Naive thymus-derived CD8-positive, alpha-beta T cell (primary cell): Measurements from ENCODE around the gene SPANXC. TPM values are rescaled to one million over a fixed set of nuclear protein-coding genes. Genes with fewer than 3 reads are reported as not detected.
A peak's percentile ranks its signal among the peaks of the same experiment; 100 is the strongest.
"Not testable (repeated sequence)": the region's sequence is repeated elsewhere in the genome, so short reads cannot be mapped to it uniquely, and the experiment has no call there.

Experiments
- ATAC-seq, 2 donors: fragments of 150-1000 bp; cut with Tn5 transposase in 1 of 2; sonication (Bioruptor Pico), chemical (Tn5 transposase) in 1 of 2; 1 replicate in 1 of 2; 2 replicates in 1 of 2; pipeline ENCODE4 v1.10.0; 2021; ENCODE audit warnings: mild to moderate bottlenecking in 2 of 2, moderate library complexity in 2 of 2
- POLR2A ChIA-PET: fragments of 350-600 bp; sonication (Branson Sonifier 250); formaldehyde crosslinking; loops from one replicate; lab custom pipeline; 2021; ENCODE audit warnings: antibody characterized with exemption; lab: Charles Lee
- DNase-seq, 10 donors: peaks; one replicate each; pipeline versions ENCODE4 v3.0.0 to v3.0.0-alpha.2; 2020 to 2022
- H3K27ac Mint-ChIP-seq, 10 donors: one replicate each; pipeline ENCODE4 v1.8.0; 2020 to 2022; ENCODE audit warnings: mild to moderate bottlenecking in 10 of 10, mixed read lengths in 10 of 10, moderate library complexity in 4 of 10, inconsistent platforms in 1 of 10
- H3K27me3 Mint-ChIP-seq, 5 donors: one replicate each; pipeline ENCODE4 v1.8.0; 2021 to 2022; ENCODE audit warnings: mixed read lengths in 5 of 5
- H3K36me3 Mint-ChIP-seq, 3 donors: one replicate each; pipeline ENCODE4 v1.8.0; 2020 to 2022; ENCODE audit warnings: mixed read lengths in 3 of 3, mild to moderate bottlenecking in 2 of 3, inconsistent platforms in 1 of 3
- H3K4me1 Mint-ChIP-seq, 4 donors: one replicate each; pipeline ENCODE4 v1.8.0; 2021 to 2022; ENCODE audit warnings: mixed read lengths in 4 of 4
- H3K4me3 Mint-ChIP-seq, 10 donors: one replicate each; pipeline ENCODE4 v1.8.0; 2020 to 2022; ENCODE audit warnings: mild to moderate bottlenecking in 10 of 10, mixed read lengths in 10 of 10, moderate library complexity in 6 of 10, inconsistent platforms in 1 of 10
- H3K9me3 Mint-ChIP-seq, 9 donors: one replicate each; pipeline ENCODE4 v1.8.0; 2020 to 2022; ENCODE audit warnings: mixed read lengths in 9 of 9, mild to moderate bottlenecking in 3 of 9, inconsistent platforms in 1 of 9, moderate library complexity in 1 of 9
- polyA plus RNA-seq, 3 donors: library from polyadenylated mRNA; unstranded; fragments of 300-500 nt; fragmentation: Illumina TruSeq; gene quantifications; one replicate each; pipeline ENCODE4 v1.2.3, GENCODE V29; 2021
- total RNA-seq, 8 experiments: library from RNA in 2 of 8; stranded (reverse) in 2 of 8; gene quantifications; one replicate each; pipeline ENCODE4 v1.2.3 and lab custom pipeline; 2021 to 2026

SPANXC gene, protein sequence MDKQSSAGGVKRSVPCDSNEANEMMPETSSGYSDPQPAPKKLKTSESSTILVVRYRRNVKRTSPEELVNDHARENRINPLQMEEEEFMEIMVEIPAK
- total RNA-seq (not detected), polyA plus RNA-seq (not detected), total RNA-seq (lab: John Stamatoyannopoulos, UW) (0 reads per million in 6 experiments)

DNA sequence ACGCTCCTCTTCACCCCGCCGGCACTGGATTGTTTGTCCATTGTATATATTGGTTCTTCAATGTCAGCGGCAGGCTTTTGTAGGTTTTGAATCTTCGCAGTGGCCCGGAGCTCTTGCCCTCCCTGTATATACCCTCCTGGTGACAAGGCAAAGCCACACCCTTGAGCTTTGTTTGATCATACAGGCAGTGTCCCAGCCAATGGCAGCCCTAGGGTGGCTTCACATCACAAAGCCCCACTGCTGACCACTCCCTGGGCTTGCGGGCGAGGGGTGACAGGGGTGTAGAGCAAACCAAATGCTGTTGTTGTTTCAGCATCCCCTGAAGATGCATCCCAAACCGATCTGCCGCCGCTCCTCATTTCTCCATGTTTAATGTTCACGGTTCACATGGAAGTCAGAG lies at the start of gene SPANXC:
Gene SPANXC, minus strand, starts transcription at position 101 of the 400 bp plus-strand sequence. Its CDS starts 60 bp downstream, at position 41.
- H3K27me3 Mint-ChIP-seq, POLR2A ChIA-PET, ATAC-seq, H3K9me3 Mint-ChIP-seq, DNase-seq, H3K27ac Mint-ChIP-seq, H3K4me1 Mint-ChIP-seq, H3K36me3 Mint-ChIP-seq, H3K4me3 Mint-ChIP-seq: not testable (repeated sequence)

DNA sequence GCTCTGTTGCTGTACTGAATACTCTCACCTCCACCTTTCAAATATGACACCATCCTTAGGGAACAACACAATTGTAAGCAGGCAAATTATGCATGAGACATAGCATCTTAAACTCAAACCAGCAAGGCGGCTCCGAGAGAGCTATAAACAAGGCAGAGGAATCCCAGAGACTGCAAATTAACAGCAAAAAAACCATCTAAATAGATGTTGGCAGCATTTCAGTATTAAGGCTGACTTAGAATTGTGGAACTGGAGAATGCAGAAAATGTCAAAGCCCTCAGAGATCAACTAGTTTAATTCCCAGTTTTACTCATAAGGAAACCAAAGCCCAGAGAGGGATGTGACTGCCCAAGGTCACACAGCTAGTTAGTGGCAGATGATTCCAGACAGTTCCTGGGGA lies 37.2 kb upstream of the SPANXC start:
- DNase-seq (no peak), ATAC-seq (no peak)

DNA sequence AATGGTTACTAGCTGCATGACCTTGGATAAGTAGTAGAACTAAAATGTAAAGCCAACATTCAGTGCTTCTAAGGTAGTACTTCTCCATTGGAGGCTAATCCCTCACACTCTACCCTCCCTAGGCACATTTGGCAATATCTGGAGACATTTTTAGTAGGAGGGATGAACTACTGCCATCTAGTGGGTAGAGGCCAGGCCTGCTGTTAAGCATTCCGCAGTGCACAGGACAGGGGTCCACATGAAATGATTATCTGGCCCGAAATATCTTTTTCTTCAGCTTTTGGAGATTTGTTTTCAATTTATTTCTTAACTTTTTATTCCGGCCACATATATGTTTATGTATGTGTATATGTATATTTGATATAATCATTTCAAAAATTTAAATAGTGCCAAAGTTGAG lies 36.0 kb upstream of the SPANXC start:
- Mint-ChIP-seq H3K36me3 (no peaks in the 10 kb centered on the region), H3K4me1 (no peaks in the 10 kb centered on the region), H3K4me3 (no peak overlapping the region), H3K9me3 (peaks cover 0 to 2% (median 0%) of the 10 kb centered on the region in 9 donors), H3K27me3 (no peaks in the 10 kb centered on the region), H3K27ac (peak overlapping the region in 1 of 10 donors; percentile 70)
- POLR2A ChIA-PET, result no interaction called here
- DNase-seq (no peak), ATAC-seq (no peak)

More for the DNA sequence above, 37.2 kb upstream of the SPANXC start:
- Mint-ChIP-seq H3K36me3 (no peaks in the 10 kb centered on the region), H3K4me3 (no peak overlapping the region), H3K4me1 (no peaks in the 10 kb centered on the region), H3K27ac (no peak overlapping the region), H3K27me3 (no peaks in the 10 kb centered on the region), H3K9me3 (peaks cover 0 to 2% (median 0%) of the 10 kb centered on the region in 9 donors)
- POLR2A ChIA-PET, result no interaction called here

DNA sequence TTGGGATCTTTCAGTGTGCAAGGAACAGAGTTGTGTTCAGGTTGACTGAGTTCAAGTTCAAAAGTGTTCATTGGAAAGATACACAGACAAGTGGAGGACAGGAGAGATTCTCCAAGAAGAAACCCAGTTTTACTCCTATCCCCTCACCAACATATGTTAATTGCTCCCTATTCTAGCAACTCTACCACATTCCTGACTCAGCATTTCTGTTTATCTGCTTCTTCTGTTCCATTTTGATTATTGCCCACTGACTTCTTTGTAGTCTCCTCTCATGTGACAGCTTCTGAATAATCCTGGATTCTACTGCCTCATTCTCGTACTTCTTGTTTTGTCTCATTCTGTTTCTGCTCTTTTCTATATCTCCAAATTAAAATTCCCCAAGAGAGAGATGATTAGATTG lies 15.8 kb upstream of the SPANXC start:
- Mint-ChIP-seq H3K36me3 (no peaks in the 10 kb centered on the region), H3K4me1 (no peaks in the 10 kb centered on the region), H3K4me3 (no peak overlapping the region), H3K27me3 (no peaks in the 10 kb centered on the region), H3K9me3 (peaks cover 0 to 25% (median 5%) of the 10 kb centered on the region in 9 donors), H3K27ac (no peak overlapping the region)
- DNase-seq (no peak), ATAC-seq (no peak)
- POLR2A ChIA-PET, result no interaction called here

DNA sequence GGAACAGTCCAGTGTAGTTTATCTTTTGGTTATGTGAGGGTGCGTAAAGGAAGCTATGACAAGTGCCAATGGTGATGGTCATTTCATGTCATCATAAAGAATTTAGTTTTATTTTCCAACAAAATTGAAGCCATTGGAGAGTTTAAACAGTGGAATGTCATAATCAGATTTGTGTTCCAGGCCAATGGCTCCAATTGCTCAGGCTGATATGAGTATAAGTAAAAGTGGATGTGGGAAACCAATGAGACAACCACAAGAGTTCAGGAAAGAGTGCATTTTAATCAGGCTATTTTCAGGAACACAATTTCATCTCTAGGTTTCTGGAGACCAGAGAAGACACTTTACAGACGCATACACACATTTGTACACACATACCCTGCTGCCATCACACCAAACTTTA lies 20.7 kb downstream of the SPANXC start:
- H3K36me3 Mint-ChIP-seq, result no peaks in the 10 kb centered on the region
- H3K27ac Mint-ChIP-seq, result no peak overlapping the region
- peaks cover 0 to 17% (median 5%) of the 10 kb centered on the region in 9 donors for H3K9me3 Mint-ChIP-seq
- POLR2A ChIA-PET, result no interaction called here
- ATAC-seq (no peak), DNase-seq (no peak)
- H3K27me3 Mint-ChIP-seq, result no peaks in the 10 kb centered on the region
- no peak overlapping the region for H3K4me3 Mint-ChIP-seq
- H3K4me1 Mint-ChIP-seq, result no peaks in the 10 kb centered on the region

DNA sequence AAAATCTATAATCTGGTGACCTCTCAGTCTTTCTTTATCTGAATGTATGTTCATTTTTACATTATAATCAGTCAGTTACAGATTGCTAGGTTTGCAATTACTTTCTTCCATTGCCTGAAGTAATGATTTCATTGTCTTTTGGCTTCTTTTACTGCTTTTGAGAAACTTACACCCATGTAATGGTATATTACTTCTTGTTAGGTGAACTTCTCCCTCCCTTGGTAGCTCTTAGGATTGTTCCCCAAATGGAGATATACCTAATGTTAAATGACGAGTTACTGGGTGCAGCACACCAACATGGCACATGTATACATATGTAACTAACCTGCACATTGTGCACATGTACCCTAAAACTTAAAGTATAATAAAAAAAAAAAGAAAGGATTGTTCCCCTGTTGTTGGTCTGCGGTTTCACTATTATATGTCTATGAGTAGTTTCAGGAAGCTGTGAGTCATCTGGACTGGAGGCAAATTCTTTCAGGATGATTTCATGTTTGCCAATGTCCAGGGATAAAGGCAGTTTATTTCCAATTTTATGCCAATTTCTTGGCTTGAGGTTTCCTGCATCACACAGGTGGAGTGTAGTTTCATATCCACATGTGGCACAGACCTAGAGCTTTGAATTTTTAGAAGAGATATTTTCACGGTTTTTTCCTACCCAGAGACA lies 21.8 kb downstream of the SPANXC start:
- H3K9me3 Mint-ChIP-seq, result peaks cover 0 to 12% (median 5%) of the 10 kb centered on the region in 9 donors
- H3K4me1 Mint-ChIP-seq, result no peaks in the 10 kb centered on the region
- no peak for DNase-seq
- no peak for ATAC-seq
- POLR2A ChIA-PET, result no interaction called here
- H3K27ac Mint-ChIP-seq, result no peak overlapping the region
- no peak overlapping the region for H3K4me3 Mint-ChIP-seq
- no peaks in the 10 kb centered on the region for H3K36me3 Mint-ChIP-seq
- H3K27me3 Mint-ChIP-seq, result no peaks in the 10 kb centered on the region

DNA sequence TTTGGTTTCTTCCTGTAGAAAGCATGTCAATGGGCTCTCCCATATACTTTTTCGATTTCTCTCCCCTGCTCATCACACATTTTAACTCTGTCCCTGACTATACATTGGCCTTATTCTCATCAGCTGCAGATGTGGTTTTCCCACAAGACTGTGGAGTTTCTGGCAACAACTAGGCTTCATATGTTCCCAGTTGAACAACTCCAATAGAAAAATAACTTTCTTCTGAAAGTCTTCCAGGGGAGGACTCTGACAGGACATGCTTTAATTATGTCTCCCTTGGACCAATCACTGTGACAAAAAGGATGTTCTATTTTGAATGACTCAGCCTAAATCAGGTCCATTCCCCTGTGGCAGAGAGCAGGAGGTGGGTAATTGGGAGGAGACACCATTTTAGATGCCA lies 28.1 kb downstream of the SPANXC start:
- Mint-ChIP-seq H3K27ac (no peak overlapping the region), H3K4me3 (no peak overlapping the region), H3K9me3 (peaks cover 0 to 7% (median 0%) of the 10 kb centered on the region in 9 donors), H3K36me3 (no peaks in the 10 kb centered on the region), H3K27me3 (no peaks in the 10 kb centered on the region), H3K4me1 (no peaks in the 10 kb centered on the region)
- ATAC-seq (no peak), DNase-seq (no peak)
- POLR2A ChIA-PET, result no interaction called here

DNA sequence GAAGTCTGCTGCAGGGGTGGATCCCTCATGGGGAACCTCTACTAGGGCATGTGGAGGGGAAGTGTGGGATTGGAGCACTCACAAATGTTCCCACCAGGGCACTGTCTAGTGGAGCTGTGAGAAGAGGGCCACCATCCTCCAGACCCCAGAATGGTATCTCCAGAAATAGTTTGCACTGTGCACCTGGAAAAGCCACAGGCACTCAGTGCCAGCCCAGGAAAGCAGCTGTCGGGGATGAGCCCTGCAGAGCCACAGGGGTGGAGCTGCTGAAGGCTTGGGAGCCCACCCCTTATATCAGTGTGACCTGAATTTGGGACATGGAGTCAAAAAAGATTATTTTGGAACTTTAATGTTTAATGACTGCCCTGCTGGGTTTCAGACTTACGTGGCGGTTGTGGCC lies 40.4 kb downstream of the SPANXC start:
- Mint-ChIP-seq H3K27me3 (no peaks in the 10 kb centered on the region), H3K9me3 (peaks cover 0 to 4% (median 0%) of the 10 kb centered on the region in 9 donors), H3K36me3 (no peaks in the 10 kb centered on the region), H3K4me1 (no peaks in the 10 kb centered on the region), H3K27ac (no peak overlapping the region), H3K4me3 (no peak overlapping the region)
- DNase-seq (no peak), ATAC-seq (no peak)
- POLR2A ChIA-PET, result no interaction called here

Other genes with a start within 250 kb of the SPANXC start
- gene SPANXB1, start 239.9 kb downstream of the SPANXC start, total RNA-seq, result not detected
- not detected for gene SPANXB1, start 239.9 kb downstream of the SPANXC start, polyA plus RNA-seq
- 1 to 10 TPM; 5.3 to 7.0 TPM for gene LDOC1, start 65.4 kb downstream of the SPANXC start, total RNA-seq
- gene LDOC1, start 65.4 kb downstream of the SPANXC start, polyA plus RNA-seq, result 10 to 100 TPM in 2 of 3 donors, 1 to 10 TPM in 1; 9.3 to 28.3 (median 17.0) TPM